Smooth muscle cell (in vitro differentiated cells): ENCODE results near the gene ARL15. TPM values are rescaled to one million over a fixed set of nuclear protein-coding genes. Genes with fewer than 3 reads are reported as not detected.

Experiments used
- DNase-seq: peaks from one replicate; lab custom pipeline; 2025; ENCODE audit not compliant: unreplicated experiment; lab: John Stamatoyannopoulos, UW
- H2AFZ ChIP-seq: fragments of 200-600 bp; sonication (generic); 2 replicates; pipeline ENCODE4 v1.6.0; 2016; ENCODE audit warnings: antibody characterized with exemption, low read depth, mild to moderate bottlenecking
- H3F3A ChIP-seq: fragments of 200-600 bp; sonication (generic); 2 replicates; pipeline ENCODE4 v1.6.0; 2017; ENCODE audit warnings: antibody characterized with exemption, low read depth
- H3K27ac ChIP-seq: fragments of 200-600 bp; sonication (generic); 2 replicates; pipeline ENCODE4 v1.5.1; 2016; ENCODE audit warnings: low read depth, mild to moderate bottlenecking
- H3K27me3 ChIP-seq: fragments of 200-600 bp; sonication (generic); 2 replicates; pipeline ENCODE4 v1.6.1; 2016; ENCODE audit warnings: low read depth, mild to moderate bottlenecking
- H3K36me3 ChIP-seq: fragments of 200-600 bp; sonication (generic); 2 replicates; pipeline ENCODE4 v1.5.1; 2016; ENCODE audit warnings: low read depth
- H3K4me1 ChIP-seq: fragments of 200-600 bp; sonication (generic); 2 replicates; pipeline ENCODE4 v1.5.1; 2016; ENCODE audit warnings: low read depth
- H3K4me2 ChIP-seq: fragments of 200-600 bp; sonication (generic); 2 replicates; pipeline ENCODE4 v1.6.0; 2016; ENCODE audit warnings: mild to moderate bottlenecking
- H3K4me3 ChIP-seq: fragments of 200-600 bp; sonication (generic); 2 replicates; pipeline ENCODE4 v1.5.1; 2016; ENCODE audit warnings: mild to moderate bottlenecking
- H3K79me2 ChIP-seq: fragments of 200-600 bp; sonication (generic); 2 replicates; pipeline ENCODE4 v1.6.0; 2016; ENCODE audit warnings: low read depth, mild to moderate bottlenecking
- H3K9ac ChIP-seq: fragments of 200-600 bp; sonication (generic); 2 replicates; pipeline ENCODE4 v1.6.0; 2016; ENCODE audit warnings: low read depth
- H3K9me3 ChIP-seq: fragments of 200-600 bp; sonication (generic); replicated peaks from 2 replicates; pipeline ENCODE4 v1.5.1; 2016; ENCODE audit warnings: low read depth
- H4K20me1 ChIP-seq: fragments of 200-600 bp; sonication (generic); 2 replicates; pipeline ENCODE4 v1.6.0; 2016; ENCODE audit warnings: low read depth
- WGBS: methylation state at CpG from one replicate; pipeline ENCODE4 v1.1.7; 2016; ENCODE audit warnings: low lambda C conversion rate; 5-methylcytosine and 5-hydroxymethylcytosine counted together
- polyA plus RNA-seq: library from polyadenylated mRNA; unstranded; fragments of >200 nt; fragmentation: Nextera tagmentation; extraction: Ambion mirVana; gene quantifications from 2 replicates; pipeline ENCODE4 v1.2.1, GENCODE V29; 2016
- total RNA-seq: library from RNA; depleted of rRNA; stranded (reverse); fragments of >200 nt; gene quantifications from 2 replicates; pipeline ENCODE4 v1.2.3, GENCODE V29; 2014
- TF ChIP-seq, protein P1 (sequence below): fragments of 200-600 bp; sonication (generic); IDR thresholded peaks from 2 replicates; pipeline ENCODE4 v1.5.1; 2017; ENCODE audit warnings: borderline replicate concordance, mild to moderate bottlenecking, antibody characterized with exemption; ENCODE audit not compliant: insufficient read depth, poor library complexity, severe bottlenecking

Gene ARL15
- total and polyA plus RNA-seq, 2 experiments from 2014 or later: 9.8 to 51.1 TPM

DNA sequence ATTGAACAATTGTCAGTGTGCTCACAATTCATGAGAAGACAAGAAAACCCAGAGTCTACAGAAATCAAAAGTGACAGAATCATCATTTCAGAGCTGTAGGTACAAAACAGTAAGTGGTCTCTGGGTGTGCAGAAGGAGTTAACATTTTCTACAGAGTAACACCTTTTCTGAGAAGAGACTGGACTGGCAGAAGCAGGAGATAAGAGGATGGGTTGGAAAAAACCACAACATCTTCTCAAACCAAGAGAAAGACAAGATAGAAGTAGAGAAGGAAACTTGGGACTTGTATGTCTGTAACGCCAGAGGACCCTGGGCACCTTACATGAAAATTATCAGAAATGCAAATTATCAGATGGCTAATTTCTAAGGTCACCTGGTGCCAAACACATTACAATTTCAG is 82.6 kb downstream of the ARL15 start:
- no peaks in the 10 kb centered on the region for H3K27me3 ChIP-seq

DNA sequence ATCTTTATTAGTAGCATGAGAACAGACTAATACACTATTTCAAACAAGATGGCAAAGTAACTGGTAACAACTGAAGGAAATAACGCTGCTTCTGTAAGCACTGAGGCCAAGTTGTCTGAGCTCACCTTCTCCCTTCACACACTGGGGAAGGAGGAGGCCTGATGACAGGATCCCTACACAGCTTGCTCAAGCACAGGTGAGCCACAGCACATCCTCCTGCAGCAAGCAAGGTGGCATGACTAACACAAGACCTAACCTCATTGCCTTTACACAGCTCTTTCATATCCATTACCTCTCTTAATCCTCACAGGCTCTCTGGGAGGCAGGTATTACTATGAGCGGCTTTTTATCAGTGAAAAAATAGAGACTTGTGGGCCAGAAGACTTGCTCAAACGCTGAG is 83.3 kb downstream of the ARL15 start:
- H3K9ac ChIP-seq: no peak overlapping the region
- H3K79me2 ChIP-seq: peaks cover 23% of the 10 kb centered on the region
- WGBS: 78% methylated on average over 3 of the region's 3 CpGs
- H2AFZ ChIP-seq: no peak overlapping the region
- no peak overlapping the region for H3K4me2 ChIP-seq
- no peak overlapping the region for H3K4me3 ChIP-seq
- H3K27me3 ChIP-seq: no peaks in the 10 kb centered on the region
- H3K36me3 ChIP-seq: no peaks in the 10 kb centered on the region
- TF ChIP-seq, protein P1, sequence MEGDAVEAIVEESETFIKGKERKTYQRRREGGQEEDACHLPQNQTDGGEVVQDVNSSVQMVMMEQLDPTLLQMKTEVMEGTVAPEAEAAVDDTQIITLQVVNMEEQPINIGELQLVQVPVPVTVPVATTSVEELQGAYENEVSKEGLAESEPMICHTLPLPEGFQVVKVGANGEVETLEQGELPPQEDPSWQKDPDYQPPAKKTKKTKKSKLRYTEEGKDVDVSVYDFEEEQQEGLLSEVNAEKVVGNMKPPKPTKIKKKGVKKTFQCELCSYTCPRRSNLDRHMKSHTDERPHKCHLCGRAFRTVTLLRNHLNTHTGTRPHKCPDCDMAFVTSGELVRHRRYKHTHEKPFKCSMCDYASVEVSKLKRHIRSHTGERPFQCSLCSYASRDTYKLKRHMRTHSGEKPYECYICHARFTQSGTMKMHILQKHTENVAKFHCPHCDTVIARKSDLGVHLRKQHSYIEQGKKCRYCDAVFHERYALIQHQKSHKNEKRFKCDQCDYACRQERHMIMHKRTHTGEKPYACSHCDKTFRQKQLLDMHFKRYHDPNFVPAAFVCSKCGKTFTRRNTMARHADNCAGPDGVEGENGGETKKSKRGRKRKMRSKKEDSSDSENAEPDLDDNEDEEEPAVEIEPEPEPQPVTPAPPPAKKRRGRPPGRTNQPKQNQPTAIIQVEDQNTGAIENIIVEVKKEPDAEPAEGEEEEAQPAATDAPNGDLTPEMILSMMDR: no peak
- H3K4me1 ChIP-seq: no peaks in the 10 kb centered on the region
- no peaks in the 10 kb centered on the region for H3F3A ChIP-seq
- peaks cover 46% of the 10 kb centered on the region for H4K20me1 ChIP-seq
- H3K27ac ChIP-seq: no peak overlapping the region
- no peaks in the 10 kb centered on the region for H3K9me3 ChIP-seq
- no peak for DNase-seq

More for the DNA sequence above, 82.6 kb downstream of the ARL15 start:
- peaks cover 51% of the 10 kb centered on the region for H4K20me1 ChIP-seq
- no peak overlapping the region for H3K4me2 ChIP-seq
- WGBS: 89% methylated on average over 1 of the region's 1 CpG
- DNase-seq: no peak
- no peak overlapping the region for H3K9ac ChIP-seq
- TF ChIP-seq, protein P1: no peak
- H3F3A ChIP-seq: no peaks in the 10 kb centered on the region
- H3K4me1 ChIP-seq: no peaks in the 10 kb centered on the region
- H3K4me3 ChIP-seq: no peak overlapping the region
- no peak overlapping the region for H3K27ac ChIP-seq
- no peak overlapping the region for H2AFZ ChIP-seq
- H3K79me2 ChIP-seq: peaks cover 23% of the 10 kb centered on the region
- no peaks in the 10 kb centered on the region for H3K36me3 ChIP-seq
- H3K9me3 ChIP-seq: no peaks in the 10 kb centered on the region

DNA sequence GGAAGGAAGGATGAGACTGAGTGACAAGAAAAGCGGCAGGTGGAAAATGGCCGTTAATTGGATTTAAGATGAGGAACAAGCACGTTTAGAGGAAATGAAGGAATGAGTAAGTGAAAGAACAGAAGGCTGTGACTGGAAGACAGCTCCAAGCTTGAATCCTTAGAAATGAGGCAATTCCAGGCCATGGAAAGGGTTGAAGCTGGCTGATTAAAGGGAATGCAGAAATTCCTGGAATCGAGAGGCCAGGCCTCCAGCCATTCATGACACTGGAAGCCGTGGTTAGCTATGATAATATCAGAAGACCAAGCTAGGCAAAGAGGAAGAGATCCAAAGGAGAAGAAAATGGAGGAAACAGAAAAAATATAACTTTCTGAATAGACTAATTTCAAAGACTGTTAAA is 84.2 kb downstream of the ARL15 start:
- no peaks in the 10 kb centered on the region for H3F3A ChIP-seq
- H3K4me2 ChIP-seq: no peak overlapping the region
- H3K4me1 ChIP-seq: no peaks in the 10 kb centered on the region
- H2AFZ ChIP-seq: no peak overlapping the region
- peaks cover 23% of the 10 kb centered on the region for H3K79me2 ChIP-seq
- no peaks in the 10 kb centered on the region for H3K9me3 ChIP-seq
- 62% methylated on average over 5 of the region's 5 CpGs for WGBS
- TF ChIP-seq, protein P1: no peak
- no peaks in the 10 kb centered on the region for H3K27me3 ChIP-seq
- peaks cover 38% of the 10 kb centered on the region for H4K20me1 ChIP-seq
- DNase-seq: no peak
- no peak overlapping the region for H3K9ac ChIP-seq
- no peak overlapping the region for H3K27ac ChIP-seq
- no peak overlapping the region for H3K4me3 ChIP-seq
- no peaks in the 10 kb centered on the region for H3K36me3 ChIP-seq

DNA sequence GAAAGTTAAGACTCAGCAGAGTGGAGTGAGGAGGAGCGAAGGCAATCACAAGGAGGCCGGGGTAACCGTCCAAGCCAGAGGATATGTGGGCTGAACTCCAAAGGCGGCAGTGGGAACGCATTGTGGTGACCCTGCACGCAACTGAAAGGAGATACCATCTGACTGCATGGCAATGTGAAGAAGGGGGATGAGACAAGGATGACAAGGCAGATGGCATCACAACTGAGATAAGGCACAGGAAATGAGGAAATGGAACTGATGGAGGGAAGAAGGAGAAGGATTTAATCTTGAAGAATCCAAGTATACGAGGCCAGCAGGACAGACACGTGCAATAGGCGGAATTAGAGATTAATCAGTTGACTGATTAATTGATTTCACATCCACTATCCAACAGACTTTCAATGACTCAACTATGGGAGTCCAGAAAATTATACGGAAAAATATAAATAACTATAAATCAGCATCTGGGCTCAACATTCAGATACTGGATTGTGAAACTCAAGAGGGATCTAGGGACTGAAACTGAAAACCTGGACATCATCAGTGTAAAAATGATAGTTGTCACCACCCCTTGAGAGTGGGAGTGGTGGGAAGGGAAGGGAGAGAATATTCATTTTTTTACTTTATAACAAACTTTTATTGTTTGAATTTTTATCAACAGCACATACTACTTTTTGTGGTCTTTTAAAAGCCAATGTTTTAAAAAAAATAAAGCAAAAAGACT is 86.1 kb downstream of the ARL15 start:
- no peak overlapping the region for H3K4me2 ChIP-seq
- TF ChIP-seq, protein P1: no peak
- H3K36me3 ChIP-seq: no peaks in the 10 kb centered on the region
- WGBS: 82% methylated on average over 10 of the region's 10 CpGs
- DNase-seq: no peak
- no peak overlapping the region for H2AFZ ChIP-seq
- H3K79me2 ChIP-seq: peaks cover 35% of the 10 kb centered on the region
- no peaks in the 10 kb centered on the region for H3K9me3 ChIP-seq
- no peaks in the 10 kb centered on the region for H3K4me1 ChIP-seq
- H3K4me3 ChIP-seq: no peak overlapping the region
- H3K27me3 ChIP-seq: no peaks in the 10 kb centered on the region
- H3K9ac ChIP-seq: no peak overlapping the region
- H4K20me1 ChIP-seq: peaks cover 24% of the 10 kb centered on the region
- no peaks in the 10 kb centered on the region for H3F3A ChIP-seq
- no peak overlapping the region for H3K27ac ChIP-seq
